Right hindlimb (tissue), 1 donor: ENCODE measurements around the gene IGIP.
A peak's percentile ranks its signal among the peaks of the same experiment; 100 is the strongest.
"Not testable (repeated sequence)": the region's sequence is repeated elsewhere in the genome, so short reads cannot be mapped to it uniquely, and the experiment has no call there.

Experiments
- DNase-seq: peaks from one replicate; pipeline ENCODE4 v3.0.0-alpha.2; 2018

IGIP gene

DNA sequence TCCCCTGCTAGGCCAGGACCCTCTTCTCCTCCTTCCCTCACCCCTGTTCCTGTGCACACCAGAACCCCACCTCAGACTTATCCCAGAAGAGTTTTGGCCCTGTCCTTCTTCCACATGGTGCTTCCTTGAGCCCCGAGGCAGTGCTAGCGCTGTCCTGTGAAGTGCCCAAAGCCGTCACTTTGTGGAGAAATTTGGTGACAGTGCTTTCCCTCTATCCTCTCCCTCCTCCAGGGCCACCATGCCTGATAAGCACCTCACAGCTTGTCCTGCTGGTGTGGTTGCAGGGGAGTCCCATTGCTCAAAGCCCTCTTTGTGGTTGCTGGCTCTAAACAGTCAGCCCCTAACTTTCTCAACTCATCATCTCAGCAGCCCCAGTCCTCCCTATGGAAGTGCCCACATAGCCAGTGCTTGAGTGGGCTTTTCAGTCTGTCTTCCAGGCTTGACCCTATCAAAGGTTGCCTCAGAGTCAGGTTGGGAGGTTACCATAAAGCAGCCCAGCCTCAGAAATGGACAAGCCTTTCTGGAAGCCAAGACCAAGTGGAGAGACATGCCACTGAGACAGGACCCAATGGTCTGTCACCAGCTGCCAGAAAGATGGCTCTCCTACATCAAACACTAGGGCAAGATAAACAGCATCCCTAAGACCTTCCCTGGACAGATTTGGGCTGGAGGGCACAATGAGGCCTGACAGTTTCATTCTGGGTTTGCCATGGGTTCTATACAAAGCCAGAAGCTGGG is 18.0 kb downstream of the IGIP start:
- no peak for DNase-seq

DNA sequence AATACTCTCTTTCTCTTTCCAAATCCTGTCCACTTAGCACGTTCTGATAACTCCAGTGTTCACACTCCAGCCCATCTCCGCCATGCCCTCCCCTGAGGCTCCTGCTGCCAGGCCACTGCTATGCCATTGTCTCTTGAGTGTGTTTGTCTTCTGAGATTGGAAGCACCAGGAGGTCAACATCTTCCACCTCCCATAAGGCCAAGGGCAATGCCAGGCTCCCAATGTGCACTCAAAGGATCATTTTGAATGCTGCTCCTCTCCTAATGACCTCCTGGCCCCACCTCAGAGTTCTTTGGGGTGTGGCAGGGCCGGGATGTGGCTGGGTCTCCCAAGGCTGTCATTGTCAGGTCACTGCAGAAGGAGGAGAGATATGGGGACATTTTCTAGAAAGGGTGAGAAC is 19.5 kb downstream of the IGIP start:
- DNase-seq: no peak

DNA sequence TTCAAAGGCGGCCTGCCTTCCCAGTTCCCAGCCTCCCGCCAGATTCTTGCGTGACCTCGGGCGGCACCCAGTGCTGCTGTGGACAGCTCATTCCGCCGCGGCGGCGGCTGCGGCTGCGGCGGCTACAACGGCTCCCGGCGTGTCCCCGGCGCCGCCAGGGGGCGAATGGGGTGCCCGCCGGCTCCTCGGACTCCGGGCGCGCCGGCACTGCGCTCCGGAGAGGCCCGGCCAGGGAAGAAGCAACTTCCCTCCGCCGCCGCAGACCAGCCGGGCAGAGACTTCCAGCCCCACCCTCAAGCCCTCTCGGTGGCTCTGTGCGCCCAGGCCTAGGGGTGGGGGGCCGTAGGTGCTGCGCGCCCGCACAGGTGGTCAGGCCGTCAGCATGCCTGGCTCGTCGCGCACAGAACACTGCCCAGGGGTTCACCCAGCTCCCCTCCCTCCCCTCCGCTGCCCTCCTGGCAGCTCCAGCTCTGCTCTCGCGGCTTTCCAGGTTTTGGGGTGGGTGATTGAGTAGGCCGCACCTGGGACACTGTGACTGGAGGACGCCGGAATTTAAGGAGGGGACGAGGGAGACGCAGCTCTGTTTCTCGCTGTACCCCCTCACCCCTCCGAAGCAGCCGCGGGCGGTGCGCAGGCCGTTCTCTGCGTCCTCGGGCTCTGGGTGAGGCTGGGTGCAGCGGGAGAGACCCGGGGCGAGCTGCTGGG is 20.2 kb downstream of the IGIP start:
- peak; percentile 71 for DNase-seq

DNA sequence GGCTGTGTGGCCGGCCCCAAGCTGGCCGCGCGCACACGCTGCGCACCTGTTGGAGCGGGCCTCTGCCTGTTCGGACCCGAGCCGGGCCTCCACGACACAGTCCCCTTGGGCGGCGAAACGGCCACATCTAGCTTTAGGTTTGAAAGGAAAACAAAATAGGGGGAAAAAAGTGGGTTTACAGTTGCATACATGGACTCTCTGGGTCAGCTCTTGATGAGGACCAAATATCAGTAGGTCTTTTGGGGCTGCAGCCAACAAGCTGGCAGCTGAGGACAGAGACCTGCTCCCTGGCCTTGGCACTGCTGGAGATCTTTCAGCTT is 20.7 kb downstream of the IGIP start:
- no peak for DNase-seq

DNA sequence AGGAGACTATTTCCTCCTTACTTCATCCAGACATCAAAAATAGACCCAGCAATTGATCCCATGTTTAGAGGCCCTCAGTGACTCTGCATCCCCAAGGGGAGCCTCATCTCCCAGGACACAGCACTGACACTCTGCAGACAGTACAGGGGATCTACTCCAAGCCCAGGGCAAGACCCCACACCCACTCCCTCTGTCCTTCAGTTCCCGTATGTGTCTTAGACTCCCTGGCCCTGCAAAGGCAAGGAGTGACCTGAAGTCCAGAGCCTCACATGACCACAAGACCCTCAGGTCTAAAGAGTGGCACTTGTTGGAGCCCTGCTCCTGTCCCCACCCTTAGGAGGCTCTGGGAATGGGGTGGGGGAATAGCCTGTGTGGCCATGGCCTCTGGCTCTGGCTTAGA is 21.7 kb downstream of the IGIP start:
- DNase-seq: no peak

DNA sequence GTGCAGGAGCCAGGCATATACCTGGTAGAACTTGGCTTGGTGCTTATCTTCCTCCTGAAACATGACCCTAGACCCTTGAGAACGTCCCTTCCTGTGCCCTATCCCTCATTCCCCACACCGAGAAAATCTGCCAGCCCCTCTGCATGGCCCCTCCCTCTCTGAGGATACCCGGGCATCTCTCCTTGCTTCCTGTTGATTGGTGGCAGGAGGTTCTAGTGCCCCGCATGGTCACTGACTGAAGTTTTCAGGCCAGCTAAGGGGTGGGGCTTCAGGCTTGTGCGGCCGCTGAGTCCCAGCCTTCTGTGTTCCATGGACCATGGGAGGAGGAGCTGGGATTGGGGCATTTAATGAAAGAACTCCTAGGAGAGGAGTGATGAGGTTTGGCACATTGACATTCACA is 22.8 kb downstream of the IGIP start:
- no peak for DNase-seq

DNA sequence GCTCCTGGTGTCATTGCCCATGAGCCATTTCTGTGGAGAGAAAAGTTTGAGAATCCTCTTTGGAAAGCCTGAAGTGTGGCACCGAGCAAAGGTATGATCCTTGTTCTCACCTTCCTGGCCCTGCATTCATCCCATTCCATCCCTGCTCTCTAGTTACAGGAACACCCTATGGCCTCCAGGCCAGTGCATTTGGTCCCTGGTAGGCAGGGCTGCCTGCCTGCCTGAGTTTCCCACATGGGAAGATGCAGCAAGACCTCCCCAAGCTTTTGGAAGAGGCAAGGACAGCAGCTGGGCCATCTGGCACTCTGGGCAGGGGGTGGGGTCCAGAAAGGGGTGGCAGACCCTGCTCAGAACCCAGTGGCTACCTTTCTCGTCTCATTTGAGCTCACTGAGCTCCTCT is 24.5 kb downstream of the IGIP start:
- no peak for DNase-seq

DNA sequence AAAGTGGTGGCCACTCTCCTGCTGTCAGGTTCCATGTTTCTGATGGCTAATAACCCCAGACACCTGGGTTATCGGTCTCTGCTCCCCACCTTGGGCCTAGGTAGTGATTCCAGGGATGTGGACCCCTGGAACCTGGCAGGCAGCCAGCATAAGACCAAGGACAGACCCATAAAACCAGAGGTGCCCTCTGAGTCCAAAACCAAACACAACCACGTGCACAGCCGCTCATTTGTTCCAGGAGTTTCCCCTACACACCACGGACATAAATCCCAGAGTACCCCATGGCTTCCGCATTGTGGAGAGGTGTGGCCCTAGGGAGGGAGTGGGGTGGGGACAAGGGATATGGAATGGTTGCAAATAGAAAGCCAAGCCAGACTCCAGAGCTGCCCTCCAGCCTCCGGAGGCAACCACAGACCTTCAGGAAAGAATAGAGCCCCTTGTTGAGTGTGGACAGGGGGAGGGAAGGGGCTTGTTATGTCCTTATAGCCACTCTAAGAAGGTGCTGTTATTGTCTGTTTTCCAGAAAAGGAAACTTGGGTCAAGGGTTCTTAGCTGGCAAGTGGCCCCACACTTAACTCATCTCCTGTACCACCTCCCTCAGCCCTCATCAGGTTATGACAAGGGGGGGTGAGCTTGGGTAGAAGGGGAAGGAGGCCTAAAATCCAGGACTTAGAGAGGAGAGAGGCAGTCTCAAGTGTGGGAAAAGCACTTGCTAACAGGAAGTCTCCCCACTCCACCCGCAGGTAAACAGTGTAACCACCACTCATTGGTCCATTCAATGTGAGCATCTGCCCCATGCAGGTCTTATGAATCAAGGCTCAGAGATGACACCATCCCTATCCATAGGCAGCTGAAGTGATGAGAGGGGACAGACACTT is 25.6 kb downstream of the IGIP start:
- DNase-seq: no peak

DNA sequence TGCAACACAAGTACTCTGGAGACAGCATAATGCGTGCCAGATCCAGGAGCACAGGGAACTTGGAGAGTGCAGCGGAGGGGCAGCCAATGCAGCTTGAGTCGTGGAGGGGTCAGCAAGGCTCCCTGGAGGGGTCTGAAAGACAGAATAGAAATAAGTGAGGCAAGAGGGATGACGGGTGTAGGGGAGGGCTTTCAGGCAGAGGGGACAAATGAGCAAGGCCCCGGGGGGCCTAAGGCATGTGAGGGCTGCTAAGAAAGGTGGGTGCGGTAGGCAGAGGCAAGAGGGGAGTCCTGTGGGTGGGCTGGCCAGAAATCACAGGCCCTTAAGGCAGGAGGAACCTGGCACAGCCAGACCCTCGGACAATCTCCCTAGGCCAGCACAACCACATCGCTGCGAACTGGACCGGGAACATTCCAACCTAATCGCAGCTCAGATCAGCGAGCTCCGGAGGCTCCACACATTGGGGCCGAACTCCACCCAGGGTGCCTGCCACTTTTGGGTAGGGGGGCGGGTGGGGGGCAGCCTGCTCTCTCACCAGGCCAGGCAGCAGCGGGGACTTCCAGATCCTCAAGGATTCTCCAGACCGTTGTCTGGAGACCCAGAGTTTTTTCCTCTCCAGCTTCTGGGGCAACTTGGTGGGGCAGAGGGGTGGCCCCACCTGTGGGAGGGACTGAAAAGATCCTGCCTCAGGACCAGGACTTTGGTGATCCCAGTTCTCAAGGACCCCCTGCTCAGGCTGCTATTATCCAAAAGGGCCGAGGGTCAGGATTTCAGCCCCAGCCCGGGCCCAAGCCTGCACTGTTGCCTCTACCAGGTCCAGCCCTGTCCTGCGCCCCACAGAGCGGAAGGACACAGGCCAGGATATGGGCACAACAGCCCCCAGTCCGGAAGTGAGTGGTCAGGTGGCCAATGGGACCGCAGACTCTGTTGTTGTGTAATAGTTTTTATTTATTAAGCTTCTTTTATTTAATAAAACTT is 26.6 kb downstream of the IGIP start:
- DNase-seq: no peak

DNA sequence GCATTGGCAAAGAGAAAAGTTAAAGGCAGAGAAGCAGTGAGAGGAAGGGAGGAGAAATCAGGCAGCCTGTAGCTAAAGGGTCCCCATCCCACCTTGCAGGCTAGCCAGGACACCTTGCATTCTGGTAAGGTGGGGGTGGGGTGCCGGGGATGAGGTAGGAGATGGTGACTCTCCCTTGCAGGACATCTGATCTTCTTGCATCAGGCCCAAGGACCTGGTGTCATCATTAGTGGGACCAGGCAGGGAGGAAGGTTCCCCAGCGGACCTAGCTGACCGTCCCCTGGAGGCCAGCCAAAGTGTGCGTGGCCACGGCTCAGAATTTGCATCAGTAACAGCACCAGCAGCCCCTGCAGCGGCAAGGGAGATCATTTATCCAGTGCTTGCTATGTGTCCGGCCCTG is 27.5 kb downstream of the IGIP start:
- no peak for DNase-seq

DNA sequence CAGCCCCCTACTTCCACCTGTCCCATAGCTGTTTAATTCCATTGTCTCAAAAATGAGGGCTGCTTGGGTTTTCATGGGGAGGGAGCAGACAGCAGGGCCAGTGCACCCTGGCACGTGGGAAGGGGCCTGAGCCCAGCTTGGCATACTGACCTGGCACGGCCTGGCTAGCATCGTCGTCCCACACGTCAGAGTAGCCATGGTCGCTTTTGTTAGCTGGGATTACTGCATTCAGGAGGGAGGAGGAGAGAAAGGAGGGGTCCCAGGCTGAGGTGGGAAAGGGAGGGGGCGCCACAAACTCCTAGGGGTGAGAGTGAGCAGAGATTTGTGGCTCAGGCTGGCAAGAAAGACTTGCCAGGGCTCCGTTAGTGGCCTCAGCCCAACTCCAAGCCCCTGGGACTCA is 28.2 kb downstream of the IGIP start:
- DNase-seq: no peak

DNA sequence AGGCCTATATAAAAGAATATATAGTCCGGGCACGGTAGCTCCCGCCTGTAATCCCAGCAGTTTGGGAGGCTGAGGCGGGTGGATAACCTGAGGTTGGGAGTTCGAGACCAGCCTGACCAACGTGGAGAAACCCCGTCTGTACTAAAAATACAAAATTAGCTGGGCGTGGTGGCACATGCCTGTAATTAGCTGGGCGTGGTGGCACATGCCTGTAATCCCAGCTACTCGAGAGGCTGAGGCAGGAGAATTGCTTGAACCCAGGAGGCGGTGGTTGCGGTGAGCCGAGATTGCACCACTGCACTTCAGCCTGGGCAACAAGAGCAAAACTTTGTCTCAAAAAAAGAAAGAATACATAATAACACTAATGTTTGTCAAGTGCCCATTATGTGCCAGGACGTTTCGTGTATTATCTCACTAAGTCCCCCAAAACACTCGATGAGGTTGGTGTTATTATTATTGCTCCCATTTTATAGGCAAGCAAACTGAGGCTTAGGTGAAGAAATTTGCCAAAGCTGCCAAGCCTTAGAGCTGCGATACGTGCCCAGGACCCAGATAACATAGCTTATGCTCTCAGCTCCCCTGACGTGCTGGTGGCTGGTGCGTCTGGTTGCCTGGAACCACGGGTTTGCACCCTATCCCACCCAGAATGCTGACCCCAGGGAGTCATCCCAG is 29.1 kb downstream of the IGIP start:
- DNase-seq: not testable (repeated sequence)

DNA sequence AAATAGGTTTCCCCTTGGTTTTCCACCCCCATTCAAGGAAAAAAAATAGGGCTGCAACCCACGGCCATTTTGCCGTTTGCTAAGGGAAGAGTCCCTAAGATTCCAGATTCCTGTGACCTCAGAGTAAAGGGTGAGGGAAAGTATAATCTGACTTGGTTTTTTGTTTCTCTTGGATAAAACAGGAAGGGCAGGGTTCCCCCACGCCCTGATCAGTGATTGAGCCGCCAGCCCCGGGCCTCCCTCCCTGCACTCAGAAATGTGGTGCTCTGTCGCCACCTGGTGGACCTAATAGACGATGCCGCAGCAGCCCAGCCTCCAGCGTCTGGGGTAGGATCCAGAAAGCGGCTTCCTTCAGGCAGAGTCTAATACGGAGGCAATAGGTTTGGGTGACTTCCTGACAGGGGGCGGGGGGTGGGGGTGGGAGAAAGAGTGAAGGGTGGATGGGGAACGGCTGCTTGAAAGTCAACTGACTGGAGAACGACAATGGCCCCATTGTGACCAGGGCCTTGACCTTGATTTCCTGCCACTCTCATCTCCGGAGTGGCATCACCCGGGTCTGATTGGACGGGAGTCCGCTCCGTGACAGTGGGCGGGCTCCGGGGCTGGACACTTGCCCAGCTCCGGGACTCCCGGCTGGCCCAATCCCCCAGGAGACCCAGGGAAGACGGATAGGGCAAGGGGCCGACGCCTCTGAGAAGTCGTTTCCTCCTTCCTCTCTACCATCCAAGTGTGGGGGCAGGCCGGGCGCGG is 31.5 kb downstream of the IGIP start:
- DNase-seq: peak; percentile 90

DNA sequence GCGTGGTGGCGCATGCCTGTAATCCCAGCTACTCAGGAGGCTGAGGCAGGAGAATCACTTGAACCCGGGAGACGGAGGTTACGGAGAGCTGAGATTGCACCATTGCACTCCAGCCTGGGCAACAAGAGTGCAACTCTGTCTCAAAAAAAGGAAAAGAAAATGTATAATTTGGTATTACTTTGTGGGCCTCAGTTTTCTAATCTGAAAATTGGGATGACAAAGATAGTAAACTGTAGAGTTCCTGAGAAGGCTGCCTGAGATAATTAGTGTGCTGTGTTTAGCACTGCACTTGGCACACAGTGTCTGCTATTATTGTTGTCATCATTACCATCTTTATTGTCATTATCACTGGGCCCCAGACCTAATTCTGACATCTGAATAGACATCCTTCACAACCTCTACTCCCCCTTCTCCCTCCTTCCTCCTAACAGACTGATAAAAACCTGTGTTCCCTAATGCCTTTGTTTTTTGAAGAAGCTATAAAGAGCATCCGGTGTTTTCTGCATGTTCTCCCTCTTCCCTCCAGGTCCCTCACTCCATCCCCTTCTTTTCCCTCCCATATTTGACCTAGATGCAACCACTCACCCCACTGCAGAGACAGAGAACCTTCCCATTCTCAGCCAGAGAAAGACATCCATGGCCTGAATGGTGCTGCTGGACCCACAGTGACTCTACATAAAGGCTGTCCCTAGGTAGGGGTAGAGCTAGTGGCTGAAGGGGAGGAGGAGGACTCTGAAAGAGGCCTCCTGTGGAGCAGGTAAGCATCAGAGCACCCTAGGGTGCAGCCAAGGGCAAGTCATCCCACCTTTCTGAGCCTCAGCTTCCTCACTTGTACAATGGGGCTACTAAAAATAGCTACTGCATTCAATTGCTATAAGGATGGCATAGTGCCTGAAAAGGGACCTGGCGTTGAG is 33.5 kb downstream of the IGIP start:
- DNase-seq: no peak

DNA sequence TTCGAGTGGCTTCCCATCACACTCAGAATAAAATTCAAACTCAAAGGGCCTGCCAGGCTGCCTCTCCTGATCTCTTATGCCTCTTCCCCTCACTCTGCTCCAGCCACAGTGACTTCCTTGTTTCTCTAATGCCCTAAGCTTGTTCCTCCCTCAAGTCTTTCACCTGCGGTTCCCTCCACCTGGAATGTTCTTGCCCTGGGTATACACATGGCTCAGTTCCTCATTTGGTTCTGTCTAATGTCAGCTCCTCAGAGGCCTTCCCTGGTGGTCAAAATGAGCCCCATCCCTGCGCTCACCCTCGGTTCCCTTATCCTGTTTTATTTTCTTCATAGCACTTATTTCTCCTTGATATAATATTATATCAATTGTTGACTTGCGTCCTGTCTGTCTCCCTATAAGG is 36.5 kb downstream of the IGIP start:
- no peak for DNase-seq

DNA sequence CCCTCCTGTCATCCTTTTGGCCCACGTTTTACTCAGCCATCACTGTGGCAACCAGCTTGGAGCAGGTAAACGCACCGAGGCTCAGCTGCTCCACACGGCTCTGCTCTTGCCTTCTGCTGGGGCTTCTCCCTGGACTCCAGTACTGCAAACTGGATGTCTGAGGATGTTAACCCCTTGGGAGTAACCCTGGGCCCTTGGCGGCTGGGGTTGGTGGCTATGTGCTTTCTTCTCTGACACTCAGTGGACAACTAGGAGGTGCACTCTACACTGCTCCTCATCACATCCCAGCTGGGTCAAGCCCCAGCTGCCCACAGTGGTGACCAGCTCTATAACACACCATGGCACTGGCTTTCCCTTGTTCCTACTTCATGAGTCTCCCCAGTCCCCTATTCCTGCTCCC is 37.0 kb downstream of the IGIP start:
- no peak for DNase-seq

DNA sequence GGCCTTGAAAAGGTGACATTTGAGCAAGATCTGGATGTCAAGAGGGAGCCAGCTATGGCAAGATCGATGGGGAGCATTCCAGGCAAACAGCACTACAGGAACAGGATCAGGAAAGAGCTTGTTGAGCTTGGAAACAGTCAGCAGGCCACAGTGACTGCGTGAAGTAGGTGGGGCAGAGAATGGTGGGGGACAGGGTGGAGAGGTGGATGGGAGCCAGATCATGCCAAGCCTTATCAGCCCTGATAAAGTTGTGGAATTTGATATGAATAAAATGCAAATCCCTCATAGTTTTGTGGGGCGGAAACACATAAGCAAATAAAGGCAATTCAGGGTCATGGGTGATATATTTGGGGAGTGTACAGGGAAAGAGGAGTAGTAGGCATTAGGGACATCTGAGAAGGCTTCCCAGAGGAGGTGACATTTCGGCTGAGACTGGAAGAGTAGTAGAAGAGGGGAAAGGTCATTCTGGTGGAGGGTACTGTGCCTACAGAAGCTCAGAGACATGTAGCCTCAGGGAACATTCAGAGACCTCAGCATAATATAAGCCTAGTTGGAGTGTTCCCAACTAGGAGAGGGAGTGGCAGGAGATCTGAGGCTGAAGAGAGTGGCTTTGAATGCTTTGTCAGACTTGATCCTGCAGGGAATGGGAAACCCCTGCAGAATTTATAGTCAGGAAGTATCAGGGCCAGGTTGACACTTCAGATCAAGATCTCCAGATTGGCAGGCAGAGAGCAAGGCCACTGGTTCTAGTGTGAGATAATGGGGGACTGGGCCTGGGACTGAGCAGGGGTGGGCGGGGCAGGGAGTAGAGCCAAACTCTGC is 39.6 kb downstream of the IGIP start:
- DNase-seq: no peak

DNA sequence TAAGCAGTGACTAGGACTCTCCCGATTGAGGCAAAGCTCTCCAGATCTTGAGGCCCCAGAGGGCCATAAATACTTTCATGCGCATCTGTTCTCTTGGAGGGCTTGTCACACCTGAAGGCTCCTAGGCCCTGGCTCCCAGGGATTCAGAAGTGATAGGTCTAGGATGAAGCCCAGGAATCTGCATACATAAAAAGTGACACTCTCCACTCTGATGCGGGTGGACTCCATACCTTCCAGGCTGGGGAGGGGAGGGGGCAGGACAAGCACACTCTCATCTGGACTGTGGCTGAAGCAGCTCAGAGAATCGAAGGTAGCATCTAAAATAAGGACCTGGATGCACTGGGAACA is 40.2 kb downstream of the IGIP start:
- no peak for DNase-seq

DNA sequence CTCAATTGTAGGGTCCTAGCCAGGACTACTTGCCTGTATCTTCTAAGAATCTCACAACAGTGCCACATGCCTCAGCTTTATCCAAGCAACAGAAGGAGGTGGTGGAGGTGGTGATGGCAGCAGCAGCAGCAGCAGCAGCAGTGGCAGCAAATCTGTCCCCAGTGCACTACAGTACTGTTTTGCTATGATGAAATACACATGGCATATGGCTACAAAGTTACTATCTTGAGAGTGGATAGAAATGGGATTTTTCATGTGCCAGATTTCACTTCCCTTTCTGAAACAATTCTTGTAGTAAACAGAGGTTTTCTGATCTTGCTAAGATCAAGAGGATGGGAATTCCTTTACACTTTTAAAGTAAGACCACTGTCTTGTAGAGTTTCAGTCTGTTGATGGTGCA is 41.2 kb downstream of the IGIP start:
- DNase-seq: no peak
